ENCODE data around the gene CDC14B.

DNA sequence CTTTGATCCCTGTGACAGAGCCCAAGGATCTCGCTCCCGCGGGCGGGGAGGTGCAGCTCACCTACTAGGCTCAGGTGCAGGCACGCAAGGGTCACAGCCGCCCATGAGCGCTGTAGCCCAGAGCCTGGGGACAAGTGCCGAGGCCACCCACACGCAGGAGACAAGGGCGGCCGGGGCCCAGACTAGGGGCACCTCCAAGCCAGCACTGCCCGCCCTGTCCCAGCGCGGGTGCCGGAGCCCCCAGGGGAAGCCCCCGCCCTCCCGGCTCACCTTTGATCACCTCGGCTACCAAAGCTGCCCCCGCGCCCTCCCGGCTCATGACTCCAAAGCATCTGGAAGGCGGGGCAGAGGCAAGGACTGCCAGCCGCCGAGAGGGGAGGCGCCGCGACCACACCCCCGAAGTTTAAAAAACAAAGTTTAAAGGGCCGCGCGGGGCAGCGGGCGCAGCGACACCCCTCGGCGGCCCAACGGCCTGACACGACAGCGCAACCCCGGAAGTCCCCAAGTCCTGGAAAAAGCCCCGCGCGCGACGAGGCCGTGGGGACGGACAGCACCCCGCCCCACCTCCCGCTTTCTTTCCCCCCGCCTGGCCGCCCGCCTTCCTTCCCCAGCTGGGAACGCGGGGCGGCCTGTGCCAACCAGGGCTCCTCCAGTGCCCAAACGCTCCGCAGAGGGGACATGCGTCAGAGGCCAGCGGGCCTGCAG, 53.0 kb downstream of the CDC14B start:
- TF ChIP-seq EZH2 (IDR thresholded peaks at IDR 0.05; ENCODE audit: borderline replicate concordance, insufficient read depth, low read depth, low read length, poor library complexity, severe bottlenecking) = no peak
- TF ChIP-seq CTCF (IDR thresholded peaks at IDR 0.05) = peak; percentile 82

Data from B cell (primary cell).